NAMALWA (cell line): Measurements from ENCODE around the gene SEMG1.

Experiments
- DNase-seq: peaks from one replicate; pipeline ENCODE4 v3.0.0-alpha.2; 2015; ENCODE audit warnings: low spot score

Gene SEMG1

GRCh38 chr20:45223136-45223535, 16.3 kb downstream of the SEMG1 start:
- DNase-seq = no peak

DNA sequence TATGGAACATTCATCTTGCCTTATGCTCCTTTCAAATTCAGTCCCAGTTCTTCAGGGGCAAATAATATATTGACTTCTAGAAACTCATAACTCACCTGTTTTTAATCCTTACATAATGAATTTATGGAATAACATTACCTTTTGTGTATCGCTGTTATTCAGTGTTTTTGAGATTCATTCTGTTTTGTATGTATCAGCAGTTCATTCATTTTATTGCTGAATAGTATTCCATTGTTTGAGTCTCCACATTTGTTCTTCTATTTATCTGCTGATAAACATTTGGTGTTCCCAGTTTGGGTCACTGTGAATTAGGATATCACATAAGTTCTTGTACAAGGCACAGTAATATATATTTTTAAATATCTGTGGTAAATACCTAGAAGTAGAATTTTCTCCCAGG, 19.5 kb downstream of the SEMG1 start:
- no peak for DNase-seq

DNA sequence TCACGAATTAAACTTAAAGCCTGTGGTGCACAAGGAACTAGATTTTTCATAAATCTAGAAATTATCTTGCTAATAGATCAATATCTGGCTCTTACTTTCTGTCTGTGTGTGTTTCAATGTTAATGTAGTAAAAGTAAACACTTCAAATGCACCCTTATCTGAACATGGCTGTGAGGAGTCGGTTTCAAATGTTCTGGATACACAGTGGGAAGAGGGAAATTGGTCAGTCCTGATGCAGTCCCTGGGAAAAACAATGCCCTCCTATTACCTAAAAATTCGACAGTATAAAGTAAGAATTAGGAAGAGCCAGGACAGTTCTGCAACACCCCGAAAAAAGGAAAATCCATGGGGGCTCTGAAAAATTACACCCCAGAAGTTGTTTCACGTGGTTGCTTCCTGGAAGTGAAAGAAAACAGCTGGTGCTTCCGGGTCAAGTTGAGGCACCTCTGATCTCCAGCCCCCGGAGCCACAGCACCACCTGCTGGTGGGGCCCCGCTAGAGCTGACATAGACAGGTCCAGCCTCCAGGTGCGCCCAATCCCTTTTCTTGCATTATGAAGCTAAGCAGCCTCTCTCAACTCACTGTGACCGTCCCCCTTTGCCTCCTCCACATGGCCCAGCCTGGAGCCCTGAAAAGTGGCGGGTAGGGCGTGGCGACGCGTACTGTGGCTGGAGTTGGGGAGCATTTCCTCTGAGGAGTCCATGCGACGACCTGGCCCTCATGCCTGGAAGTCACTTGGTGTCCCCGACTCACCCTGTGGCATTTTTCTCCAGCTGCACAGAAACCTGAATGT, 22.6 kb downstream of the SEMG1 start:
- DNase-seq = peak; percentile 76

GRCh38 chr20:45230631-45231030, 23.8 kb downstream of the SEMG1 start:
- no peak for DNase-seq

DNA sequence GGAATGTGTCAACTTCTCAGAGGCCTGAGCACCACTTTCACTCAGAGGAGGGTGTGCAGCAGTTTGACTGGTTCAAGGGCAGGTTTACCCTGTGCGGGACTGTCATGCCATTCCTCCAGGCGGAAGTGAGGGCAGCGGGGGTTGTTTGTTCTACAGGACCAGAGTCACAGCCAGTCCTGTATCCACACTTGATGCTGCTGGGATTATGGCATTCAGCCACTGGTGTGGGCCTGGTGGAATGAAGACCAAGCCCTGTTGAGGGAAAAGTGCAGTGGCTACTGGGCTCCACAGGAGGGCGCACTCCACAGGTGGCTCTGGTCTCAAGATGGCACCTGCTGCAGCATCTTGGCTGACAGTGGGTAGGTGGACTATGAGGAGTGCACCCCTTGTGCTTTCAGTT, 29.2 kb downstream of the SEMG1 start:
- peak; percentile 22 for DNase-seq

- no peak for DNase-seq
Measured at GRCh38 chr20:45238139-45238538, 31.3 kb downstream of the SEMG1 start.

DNA sequence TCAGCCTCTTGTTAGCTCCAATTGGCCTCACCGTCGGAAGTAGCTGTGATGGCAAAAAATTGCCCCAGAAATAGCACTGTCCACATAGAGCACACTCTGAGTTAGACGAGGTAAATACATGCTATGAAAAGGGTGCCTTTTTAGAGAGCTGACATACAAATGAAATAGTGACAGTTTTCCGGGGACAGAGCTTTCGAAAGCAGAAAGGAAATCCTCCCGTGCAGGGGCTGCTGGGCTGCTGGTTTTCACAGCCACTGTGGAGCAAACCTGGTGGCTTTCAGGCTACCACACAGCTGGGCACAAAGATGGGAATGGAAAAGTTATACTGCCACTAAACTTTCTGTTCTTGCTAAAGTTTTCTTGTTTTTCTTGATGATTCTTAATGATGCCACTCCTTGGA, 39.3 kb downstream of the SEMG1 start:
- DNase-seq = no peak

GRCh38 chr20:45247865-45248264, 41.0 kb downstream of the SEMG1 start:
- no peak for DNase-seq

DNA sequence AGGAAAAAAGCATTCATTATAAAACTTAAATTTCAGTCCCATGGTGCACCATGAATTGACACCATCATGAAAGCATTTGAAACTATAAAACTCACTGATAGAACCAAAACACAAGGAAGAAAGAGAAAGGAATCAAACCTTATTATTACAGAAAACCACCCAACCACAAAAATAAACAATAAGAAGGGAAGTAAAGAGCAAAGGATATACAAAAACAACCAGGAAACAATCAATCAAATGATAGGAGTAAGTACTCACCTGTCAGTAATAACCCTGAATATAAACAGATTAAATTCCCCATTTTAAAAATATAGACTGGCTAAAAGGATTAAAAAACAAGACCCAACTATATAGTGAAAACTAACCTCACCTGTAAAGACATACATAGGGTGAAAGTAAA, 41.8 kb downstream of the SEMG1 start:
- DNase-seq = no peak

GRCh38 chr20:45251884-45252560, 45.2 kb downstream of the SEMG1 start:
- DNase-seq = no peak

DNA sequence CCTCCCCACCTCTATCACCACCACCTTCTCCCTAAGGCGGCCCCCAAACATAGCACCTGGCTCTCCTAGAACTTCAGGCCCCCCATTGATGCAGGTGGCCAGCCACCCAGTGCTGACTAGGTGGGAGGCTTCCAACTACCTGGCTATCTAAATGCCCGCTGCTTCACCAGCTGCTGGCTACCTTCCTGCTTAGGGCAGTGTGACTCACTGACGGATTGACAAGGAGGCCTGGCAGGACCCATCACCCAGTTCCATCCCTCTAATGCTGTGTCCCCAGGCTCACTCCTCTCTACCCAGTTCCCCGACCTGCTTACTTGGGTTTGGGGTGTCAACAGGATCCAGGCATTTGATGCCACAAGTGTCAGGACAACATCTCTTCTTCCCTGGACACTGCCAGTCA, 46.4 kb downstream of the SEMG1 start:
- DNase-seq = no peak

GRCh38 chr20:45254383-45255262, 47.8 kb downstream of the SEMG1 start, which contains the start of gene SLPI:
SLPI (minus strand) TSS chr20:45254564; CDS start chr20:45254543, 21 bp downstream.
- no peak for DNase-seq

- DNase-seq = no peak
Measured at GRCh38 chr20:45257161-45257560, 50.3 kb downstream of the SEMG1 start.

DNA sequence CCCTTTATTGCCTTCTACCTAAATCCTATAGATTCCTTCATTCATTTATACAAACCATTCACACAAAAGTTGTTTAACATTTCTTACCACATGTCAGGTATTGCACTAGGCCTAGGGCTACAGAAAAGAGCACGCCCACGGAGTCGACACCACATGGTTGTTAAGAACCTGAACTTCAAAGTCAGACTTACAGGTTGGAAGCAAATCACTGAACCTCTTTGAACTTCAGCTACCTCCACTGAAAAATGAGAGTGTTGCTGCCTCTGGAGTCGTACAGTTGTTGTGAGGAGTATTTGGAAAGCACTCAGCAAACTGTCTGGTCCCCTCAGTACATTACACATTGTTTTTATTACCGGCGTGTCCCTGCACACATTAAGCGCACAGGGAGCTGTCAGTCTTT, 50.9 kb downstream of the SEMG1 start:
- no peak for DNase-seq

DNA sequence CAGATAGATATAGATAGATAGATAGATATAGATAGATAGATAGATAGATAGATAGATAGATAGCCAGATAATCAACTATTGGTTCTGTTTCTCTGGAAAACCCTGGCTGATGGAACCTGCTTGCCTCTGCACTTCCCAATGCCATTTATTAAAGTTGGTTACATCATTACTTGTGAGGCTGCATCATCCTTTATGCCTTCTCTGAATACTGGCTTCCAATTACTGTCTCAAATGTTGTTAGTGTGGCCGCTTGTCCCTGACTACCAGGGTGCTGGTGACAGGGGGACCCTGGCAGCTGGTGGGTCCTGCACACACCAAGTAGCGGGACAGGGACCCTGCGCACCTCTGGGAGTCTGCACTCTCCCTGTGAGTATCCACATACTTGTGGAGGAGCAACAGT, 51.4 kb downstream of the SEMG1 start:
- no peak for DNase-seq

- no peak for DNase-seq
Measured at GRCh38 chr20:45258664-45259063, 51.8 kb downstream of the SEMG1 start.
